ENCODE data around the gene OASL.

GRCh38 chr12:120990487-120991055, 48.5 kb downstream of the OASL start:
- TF ChIP-seq MAX (IDR thresholded peaks at IDR 0.05) (no peak), EGR1 (IDR thresholded peaks at IDR 0.05) (no peak), CREB1 (IDR thresholded peaks at IDR 0.05; ENCODE audit: low read depth) (no peak), RAD21 (IDR thresholded peaks at IDR 0.05; ENCODE audit: low read depth) (no peak), TEAD4 (IDR thresholded peaks at IDR 0.05) (no peak), EP300 (IDR thresholded peaks at IDR 0.05; ENCODE audit: borderline replicate concordance) (no peak), REST (IDR thresholded peaks at IDR 0.05; ENCODE audit: low read depth) (no peak), CEBPB (IDR thresholded peaks at IDR 0.05) (no peak), USF1 (IDR thresholded peaks at IDR 0.05) (no peak), YY1 (IDR thresholded peaks at IDR 0.05; ENCODE audit: low read depth) (no peak), NFIC (IDR thresholded peaks at IDR 0.05) (no peak), FOXM1 (IDR thresholded peaks at IDR 0.05; ENCODE audit: borderline replicate concordance, low read depth) (no peak), TAF1 (IDR thresholded peaks at IDR 0.05; ENCODE audit: low read depth) (no peak), ZBTB7A (IDR thresholded peaks at IDR 0.05; ENCODE audit: low read depth) (no peak)
